ENCODE results near the gene PEAK1.

The PEAK1 gene

GRCh38 chr15:77196381-77196780 is 223.5 kb downstream of the PEAK1 start:
- no peak overlapping the region for H3K4me3 ChIP-seq (ENCODE audit: control insufficient read depth, low read depth, low read length)
- no peak for TF ChIP-seq CTCF (IDR thresholded peaks at IDR 0.05; ENCODE audit: control insufficient read depth, insufficient read depth, low read depth, low read length, missing control alignments)
- no peak for DNase-seq (ENCODE audit: low read depth)

- TF ChIP-seq CTCF (IDR thresholded peaks at IDR 0.05; ENCODE audit: control insufficient read depth, insufficient read depth, low read depth, low read length, missing control alignments), result no peak
- DNase-seq (ENCODE audit: low read depth), result no peak
These were observed 224.3 kb downstream of the PEAK1 start for GRCh38 chr15:77195586-77195985.

GRCh38 chr15:77192451-77192850 is 227.5 kb downstream of the PEAK1 start:
- H3K4me3 ChIP-seq (ENCODE audit: control insufficient read depth, low read depth, low read length), result no peak overlapping the region
- DNase-seq (ENCODE audit: low read depth), result no peak
- no peak for TF ChIP-seq CTCF (IDR thresholded peaks at IDR 0.05; ENCODE audit: control insufficient read depth, insufficient read depth, low read depth, low read length, missing control alignments)

More at GRCh38 chr15:77195586-77195985, 224.3 kb downstream of the PEAK1 start:
- H3K4me3 ChIP-seq (ENCODE audit: control insufficient read depth, low read depth, low read length), result no peak overlapping the region

GRCh38 chr15:77191230-77191834 is 228.6 kb downstream of the PEAK1 start:
- no peak for TF ChIP-seq CTCF (IDR thresholded peaks at IDR 0.05; ENCODE audit: control insufficient read depth, insufficient read depth, low read depth, low read length, missing control alignments)
- no peak for DNase-seq (ENCODE audit: low read depth)
- H3K4me3 ChIP-seq (ENCODE audit: control insufficient read depth, low read depth, low read length), result no peak overlapping the region

GRCh38 chr15:77187751-77188464 is 232.0 kb downstream of the PEAK1 start:
- H3K4me3 ChIP-seq (ENCODE audit: control insufficient read depth, low read depth, low read length), result no peak overlapping the region
- DNase-seq (ENCODE audit: low read depth), result no peak
- no peak for TF ChIP-seq CTCF (IDR thresholded peaks at IDR 0.05; ENCODE audit: control insufficient read depth, insufficient read depth, low read depth, low read length, missing control alignments)

GRCh38 chr15:77186594-77187011 is 233.3 kb downstream of the PEAK1 start:
- DNase-seq (ENCODE audit: low read depth), result no peak
- no peak overlapping the region for H3K4me3 ChIP-seq (ENCODE audit: control insufficient read depth, low read depth, low read length)
- peak; percentile 53 for TF ChIP-seq CTCF (IDR thresholded peaks at IDR 0.05; ENCODE audit: control insufficient read depth, insufficient read depth, low read depth, low read length, missing control alignments)

Data from AG09309 (cell line).